HEK293T (cell line): ENCODE measurements around the gene PIBF1.

Experiments used
- CTCF ChIA-PET: fragments of 350-600 bp; formaldehyde crosslinking; extraction: SDS; loops from one replicate; lab custom pipeline; 2021; ENCODE audit warnings: antibody characterized with exemption, inconsistent platforms; lab: Yijun Ruan, JAX
- POLR2A ChIA-PET: fragments of 350-600 bp; formaldehyde crosslinking; extraction: SDS; loops from one replicate; lab custom pipeline; 2020; ENCODE audit warnings: antibody characterized with exemption, inconsistent platforms; lab: Yijun Ruan, JAX
- DNase-seq: peaks from one replicate; pipeline ENCODE4 v3.0.0; 2012; ENCODE audit warnings: mixed read lengths; ENCODE audit errors: extremely low spot score
- ARNT ChIP-seq: fragments of 450-650 bp; IDR thresholded peaks from 2 replicates; pipeline ENCODE4 v1.6.1; 2017; ENCODE audit warnings: mild to moderate bottlenecking
- BHLHE40 ChIP-seq: fragments of 450-650 bp; IDR thresholded peaks from 2 replicates; pipeline ENCODE4 v1.6.1; 2016; ENCODE audit warnings: mild to moderate bottlenecking, moderate library complexity, borderline replicate concordance
- CTBP1 ChIP-seq: fragments of 450-650 bp; IDR thresholded peaks from 2 replicates; pipeline ENCODE4 v1.6.1; 2016; ENCODE audit warnings: borderline replicate concordance
- ELF4 ChIP-seq: fragments of 450-650 bp; IDR thresholded peaks from 2 replicates; pipeline ENCODE4 v1.6.1; 2017; ENCODE audit warnings: antibody characterized with exemption
- FOXA1 ChIP-seq: fragments of 450-650 bp; IDR thresholded peaks from 2 replicates; pipeline ENCODE4 v1.6.1; 2016; ENCODE audit warnings: mild to moderate bottlenecking
- FOXK2 ChIP-seq: fragments of 450-650 bp; IDR thresholded peaks from 2 replicates; pipeline ENCODE4 v1.6.1; 2016; ENCODE audit warnings: mild to moderate bottlenecking
- FOXM1 ChIP-seq: fragments of 450-650 bp; IDR thresholded peaks from 2 replicates; pipeline ENCODE4 v1.6.1; 2017; ENCODE audit warnings: mild to moderate bottlenecking, borderline replicate concordance
- HDGF ChIP-seq: fragments of 450-650 bp; IDR thresholded peaks from 2 replicates; pipeline ENCODE4 v1.6.1; 2017; ENCODE audit warnings: antibody characterized with exemption, borderline replicate concordance
- L3MBTL2 ChIP-seq: fragments of 450-650 bp; conservative IDR thresholded peaks from 2 replicates; pipeline ENCODE4 v1.6.1; 2016; ENCODE audit warnings: mild to moderate bottlenecking
- LEF1 ChIP-seq: fragments of 450-650 bp; IDR thresholded peaks from 2 replicates; pipeline ENCODE4 v1.6.1; 2017; ENCODE audit warnings: mild to moderate bottlenecking, borderline replicate concordance
- NFRKB ChIP-seq: fragments of 450-650 bp; IDR thresholded peaks from 2 replicates; pipeline ENCODE4 v1.6.1; 2016; ENCODE audit warnings: mild to moderate bottlenecking, moderate library complexity
- SP1 ChIP-seq: fragments of 450-650 bp; IDR thresholded peaks from 2 replicates; pipeline ENCODE4 v1.6.1; 2017
- SUZ12 ChIP-seq: fragments of 450-650 bp; IDR thresholded peaks from 2 replicates; pipeline ENCODE4 v1.6.1; 2016; ENCODE audit warnings: mild to moderate bottlenecking
- TARDBP ChIP-seq: fragments of 450-650 bp; IDR thresholded peaks from 2 replicates; pipeline ENCODE4 v1.6.1; 2016
- ZNF384 ChIP-seq: fragments of 450-650 bp; IDR thresholded peaks from 2 replicates; pipeline ENCODE4 v1.6.1; 2016
- TF ChIP-seq, protein P1 (sequence below): fragments of 450-650 bp; IDR thresholded peaks from 2 replicates; pipeline ENCODE4 v1.6.1; 2016

PIBF1 gene

DNA sequence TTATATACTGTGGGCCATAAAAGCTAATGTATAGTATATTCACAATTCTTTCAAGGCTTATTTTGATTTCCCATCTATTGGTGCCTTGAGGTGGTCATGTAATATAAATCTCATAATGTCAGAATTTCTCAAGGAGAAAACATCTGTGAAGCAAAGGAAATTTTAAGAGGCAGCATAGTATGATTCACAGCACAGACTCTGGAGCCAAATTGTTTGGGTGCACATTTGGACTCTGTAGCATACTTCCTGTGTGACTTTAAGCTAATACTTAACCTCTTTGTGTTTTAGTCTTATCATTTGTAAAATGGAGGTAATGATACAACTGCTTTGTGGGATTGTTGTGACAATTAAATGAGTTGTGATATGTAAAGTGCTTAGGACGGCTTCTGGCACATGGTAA is 67.6 kb downstream of the PIBF1 start:
- ChIA-PET POLR2A (no interaction called here), CTCF (no interaction called here)
- no peak for DNase-seq
- no peak for TF ChIP-seq ELF4
- TF ChIP-seq ARNT: no peak
- no peak for TF ChIP-seq LEF1
- TF ChIP-seq ZNF384: no peak
- TF ChIP-seq CTBP1: no peak
- no peak for TF ChIP-seq TARDBP
- TF ChIP-seq NFRKB: no peak
- TF ChIP-seq FOXM1: no peak
- TF ChIP-seq SP1: no peak
- TF ChIP-seq SUZ12: no peak
- no peak for TF ChIP-seq FOXA1
- TF ChIP-seq FOXK2: no peak
- no peak for TF ChIP-seq HDGF
- TF ChIP-seq, protein P1, sequence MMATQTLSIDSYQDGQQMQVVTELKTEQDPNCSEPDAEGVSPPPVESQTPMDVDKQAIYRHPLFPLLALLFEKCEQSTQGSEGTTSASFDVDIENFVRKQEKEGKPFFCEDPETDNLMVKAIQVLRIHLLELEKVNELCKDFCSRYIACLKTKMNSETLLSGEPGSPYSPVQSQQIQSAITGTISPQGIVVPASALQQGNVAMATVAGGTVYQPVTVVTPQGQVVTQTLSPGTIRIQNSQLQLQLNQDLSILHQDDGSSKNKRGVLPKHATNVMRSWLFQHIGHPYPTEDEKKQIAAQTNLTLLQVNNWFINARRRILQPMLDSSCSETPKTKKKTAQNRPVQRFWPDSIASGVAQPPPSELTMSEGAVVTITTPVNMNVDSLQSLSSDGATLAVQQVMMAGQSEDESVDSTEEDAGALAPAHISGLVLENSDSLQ: no peak
- no peak for TF ChIP-seq L3MBTL2
- no peak for TF ChIP-seq BHLHE40

DNA sequence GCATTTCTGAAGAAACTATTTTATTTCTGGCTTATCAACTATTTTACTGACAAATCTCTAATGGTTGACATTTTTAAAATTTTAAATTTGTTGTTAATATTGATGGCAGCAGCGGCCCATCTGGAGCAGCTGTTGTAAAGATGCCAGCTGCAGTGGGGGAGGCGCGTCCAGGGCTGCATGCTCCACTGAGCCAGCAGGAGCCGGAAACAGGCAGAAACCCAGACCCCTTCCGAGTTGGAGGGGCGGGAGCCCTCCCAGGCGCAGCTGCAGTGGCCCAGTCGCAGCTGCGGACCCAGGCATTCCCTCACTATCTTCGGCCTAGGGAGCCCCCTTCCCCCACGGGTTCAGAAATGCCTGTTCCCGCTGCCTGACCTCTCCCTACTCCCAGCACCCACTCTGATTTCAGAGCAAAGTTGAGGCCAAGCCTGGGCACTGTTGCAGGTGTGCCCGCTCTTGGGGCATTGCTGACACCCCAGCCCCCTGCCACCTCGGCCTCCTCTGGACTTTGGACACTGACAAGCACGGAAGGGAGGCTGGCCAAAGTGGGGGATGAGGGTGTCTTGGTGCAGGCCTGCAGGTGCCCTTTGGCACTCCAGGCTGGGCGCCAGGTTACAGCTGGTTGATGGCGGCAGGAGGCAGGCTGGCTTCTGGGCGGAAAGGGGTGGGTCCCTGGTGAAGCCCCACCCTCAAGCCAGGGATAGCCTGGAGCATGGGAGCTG is 69.2 kb downstream of the PIBF1 start:
- ChIA-PET POLR2A (no interaction called here), CTCF (no interaction called here)
- TF ChIP-seq L3MBTL2: no peak
- no peak for DNase-seq

DNA sequence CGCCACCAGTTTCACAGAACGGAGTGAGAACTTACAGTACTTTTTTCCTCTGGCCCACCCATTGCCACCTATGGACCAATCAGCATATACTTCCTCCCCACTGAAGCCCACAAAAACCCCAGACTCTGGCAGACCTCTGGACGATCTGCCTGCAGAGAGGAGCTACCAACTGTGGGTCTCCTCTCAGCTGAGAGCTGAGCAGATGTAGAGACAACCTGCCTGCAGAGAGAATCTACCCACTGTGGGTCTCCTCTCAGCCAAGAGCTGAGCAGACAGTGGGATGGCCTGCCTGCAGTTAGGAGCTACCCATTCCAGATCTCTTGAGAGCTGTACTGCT is 69.7 kb downstream of the PIBF1 start:
- no peak for DNase-seq
- ChIA-PET CTCF (interaction anchor here (0.6 to 0.7 kb wide), 2 partner anchors 12 to 171 kb away, joined by 3 read pairs; no protein-coding TSS in a partner anchor), POLR2A (no interaction called here)
- TF ChIP-seq ELF4: no peak
- no peak for TF ChIP-seq FOXA1
- no peak for TF ChIP-seq L3MBTL2
- TF ChIP-seq SUZ12: no peak
- no peak for TF ChIP-seq HDGF
- no peak for TF ChIP-seq CTBP1
- no peak for TF ChIP-seq ZNF384
- no peak for TF ChIP-seq SP1
- no peak for TF ChIP-seq TARDBP
- TF ChIP-seq, protein P1: no peak
- TF ChIP-seq LEF1: no peak
- no peak for TF ChIP-seq FOXM1
- no peak for TF ChIP-seq BHLHE40
- no peak for TF ChIP-seq ARNT
- TF ChIP-seq NFRKB: no peak
- no peak for TF ChIP-seq FOXK2

DNA sequence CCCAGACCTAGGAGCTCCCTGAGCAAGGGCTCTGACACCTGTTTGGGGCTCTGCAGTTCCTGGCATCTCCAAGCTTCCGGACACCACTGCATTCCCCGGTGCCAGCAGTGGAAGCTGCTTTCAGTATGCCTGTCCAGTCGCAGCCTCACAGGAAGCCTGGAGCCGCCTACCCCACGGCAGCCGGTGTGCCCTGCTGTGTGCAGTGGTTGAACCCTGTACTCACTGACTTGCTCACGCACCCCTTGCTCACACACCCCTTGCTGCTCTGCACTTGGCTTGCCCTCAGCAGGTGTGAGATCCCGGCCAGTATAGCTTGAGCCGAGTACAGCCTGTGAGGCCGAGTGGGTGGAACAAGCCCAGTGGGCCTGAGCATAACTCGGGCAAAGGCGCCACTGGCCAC is 70.3 kb downstream of the PIBF1 start:
- TF ChIP-seq FOXA1: no peak
- no peak for TF ChIP-seq ZNF384
- no peak for TF ChIP-seq NFRKB
- TF ChIP-seq TARDBP: no peak
- TF ChIP-seq BHLHE40: no peak
- no peak for TF ChIP-seq ELF4
- TF ChIP-seq, protein P1: no peak
- no peak for TF ChIP-seq FOXM1
- no peak for TF ChIP-seq SP1
- TF ChIP-seq LEF1: no peak
- TF ChIP-seq HDGF: no peak
- no peak for TF ChIP-seq L3MBTL2
- TF ChIP-seq SUZ12: no peak
- no peak for TF ChIP-seq ARNT
- TF ChIP-seq FOXK2: no peak
- TF ChIP-seq CTBP1: no peak
- DNase-seq: no peak
- CTCF ChIA-PET: interaction anchor here (0.6 to 0.7 kb wide), 2 partner anchors 12 to 170 kb away, joined by 3 read pairs; no protein-coding TSS in a partner anchor
- POLR2A ChIA-PET: no interaction called here

DNA sequence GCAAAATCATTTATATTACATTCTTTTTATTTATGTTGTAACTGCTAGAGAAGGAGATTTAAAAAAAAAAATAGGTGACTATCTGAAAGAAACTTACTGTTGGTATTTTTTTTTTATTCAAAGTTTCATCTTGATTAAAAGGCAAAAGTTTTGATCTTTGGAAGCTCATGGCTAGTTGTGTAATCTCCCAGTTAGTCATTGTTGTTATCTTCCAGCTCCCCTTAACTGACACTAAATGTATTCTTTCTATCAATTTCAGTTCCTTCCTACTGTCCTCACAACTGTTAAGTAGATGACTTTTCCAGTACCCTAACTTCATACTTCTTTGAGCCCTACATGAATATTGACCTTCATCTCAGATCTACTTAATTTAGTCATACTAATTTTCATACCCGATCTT is 71.1 kb downstream of the PIBF1 start:
- ChIA-PET POLR2A (no interaction called here), CTCF (no interaction called here)
- no peak for TF ChIP-seq SUZ12
- no peak for TF ChIP-seq CTBP1
- TF ChIP-seq BHLHE40: no peak
- no peak for TF ChIP-seq FOXK2
- TF ChIP-seq ELF4: no peak
- no peak for DNase-seq

DNA sequence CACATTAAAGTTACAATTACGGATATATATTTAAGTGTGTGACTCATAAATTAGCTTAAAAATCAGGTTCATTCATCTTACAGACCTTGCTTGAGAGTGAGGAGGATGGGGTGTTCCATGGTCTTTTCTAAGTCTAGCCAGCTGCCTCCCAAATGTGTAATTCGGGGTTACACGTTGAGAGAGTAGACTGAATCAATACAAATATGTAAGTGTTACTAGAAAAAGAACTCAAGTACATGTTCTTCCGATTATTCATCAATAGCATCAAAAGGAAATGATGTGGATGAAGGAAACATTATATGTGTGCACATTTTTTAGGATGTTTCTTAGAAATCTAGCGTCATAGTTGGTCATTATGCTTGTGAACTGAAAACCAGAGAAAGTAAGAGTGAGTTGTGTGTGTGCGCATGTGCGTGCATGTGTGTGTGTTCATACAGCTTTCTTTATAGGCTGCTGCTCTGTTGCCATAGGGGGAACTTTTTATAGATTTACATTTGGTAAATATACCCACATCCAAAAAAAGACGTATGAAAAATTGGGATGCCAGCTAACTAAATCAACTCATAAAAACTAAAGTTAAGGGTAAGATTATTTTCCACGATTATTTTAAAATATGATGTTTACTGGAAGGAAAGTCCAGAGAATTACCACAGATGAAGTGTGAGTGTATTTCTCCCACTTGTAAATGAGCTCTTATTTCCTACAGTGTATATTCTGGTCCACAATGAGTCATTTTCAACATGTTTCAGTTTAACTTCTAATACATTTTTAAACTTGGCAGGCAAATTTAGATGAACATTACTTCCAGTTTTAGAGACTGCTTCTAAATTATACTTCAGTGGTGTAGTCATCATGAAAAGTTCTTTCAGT is 82.4 kb downstream of the PIBF1 start:
- ChIA-PET POLR2A (no interaction called here), CTCF (no interaction called here)
- no peak for DNase-seq

More for the DNA sequence above, 82.4 kb downstream of the PIBF1 start:
- TF ChIP-seq ELF4 (no peak), FOXM1 (no peak), BHLHE40 (no peak), SP1 (no peak), ZNF384 (no peak)
